Mesenchymal stem cell (in vitro differentiated cells and primary cell): Measurements from ENCODE around the gene MRPL49.

Experiments used
- DNase-seq: peaks from one replicate; pipeline ENCODE4 v3.0.0-alpha.2; 2013
- H2AFZ ChIP-seq: one replicate; pipeline ENCODE4 v1.6.1; 2013; ENCODE audit warnings: low read depth, mild to moderate bottlenecking, control low read depth, inconsistent platforms, low read length, moderate library complexity
- H2AK5ac ChIP-seq: 2 replicates; pipeline ENCODE4 v1.6.1; 2013; ENCODE audit warnings: low read length, moderate library complexity, mild to moderate bottlenecking, inconsistent platforms; ENCODE audit not compliant: severe bottlenecking
- H2BK120ac ChIP-seq: one replicate; pipeline ENCODE4 v1.6.1; 2013; ENCODE audit warnings: low read depth, mild to moderate bottlenecking, inconsistent platforms, low read length, moderate library complexity
- H2BK12ac ChIP-seq, 2 experiments: one replicate each; pipeline ENCODE4 v1.6.1; 2013; ENCODE audit warnings: inconsistent platforms in 2 of 2, low read length in 2 of 2, mild to moderate bottlenecking in 2 of 2, moderate library complexity in 2 of 2, control low read depth in 1 of 2
- H2BK15ac ChIP-seq: one replicate; pipeline ENCODE4 v1.6.1; 2013; ENCODE audit warnings: mild to moderate bottlenecking, low read depth, inconsistent platforms; ENCODE audit not compliant: poor library complexity, severe bottlenecking
- H2BK5ac ChIP-seq: 2 replicates; pipeline ENCODE4 v1.6.1; 2013; ENCODE audit warnings: low read depth, mild to moderate bottlenecking, low read length, control low read depth, inconsistent platforms; ENCODE audit not compliant: poor library complexity, severe bottlenecking
- H3K14ac ChIP-seq, 2 experiments: one replicate each; pipeline ENCODE4 v1.6.1; 2013; ENCODE audit warnings: inconsistent platforms in 2 of 2, low read length in 2 of 2, control low read depth in 1 of 2, mild to moderate bottlenecking in 1 of 2, moderate library complexity in 1 of 2
- H3K18ac ChIP-seq, 2 experiments: one replicate each; pipeline ENCODE4 v1.6.1; 2013; ENCODE audit warnings: inconsistent platforms in 2 of 2, low read length in 2 of 2, control low read depth in 1 of 2, low read depth in 1 of 2, mild to moderate bottlenecking in 1 of 2
- H3K23ac ChIP-seq, 2 experiments: one replicate each; pipeline ENCODE4 v1.6.1; 2013; ENCODE audit warnings: inconsistent platforms in 2 of 2, low read length in 2 of 2, mild to moderate bottlenecking in 2 of 2, moderate library complexity in 2 of 2, control low read depth in 1 of 2
- H3K27ac ChIP-seq: 2 replicates; pipeline ENCODE4 v1.5.1; 2013; ENCODE audit warnings: mild to moderate bottlenecking, moderate library complexity, low read length, control low read depth, inconsistent platforms; ENCODE audit not compliant: poor library complexity, severe bottlenecking
- H3K27me3 ChIP-seq, 2 experiments: 2 replicates each; pipeline versions ENCODE4 v1.6.1 to v1.7.0; 2013; ENCODE audit warnings: low read length in 2 of 2, mild to moderate bottlenecking in 2 of 2, moderate library complexity in 2 of 2, control low read depth in 1 of 2, inconsistent platforms in 1 of 2; ENCODE audit not compliant: control insufficient read depth in 1 of 2, insufficient read depth in 1 of 2
- H3K36me3 ChIP-seq, 2 experiments: 2 replicates each; pipeline versions ENCODE4 v1.6.1 to v1.7.0; 2013; ENCODE audit warnings: low read length in 2 of 2, control low read depth in 1 of 2, inconsistent platforms in 1 of 2, low read depth in 1 of 2, mild to moderate bottlenecking in 1 of 2; ENCODE audit not compliant: insufficient read depth in 2 of 2, control insufficient read depth in 1 of 2
- H3K4ac ChIP-seq, 2 experiments: one replicate each; pipeline ENCODE4 v1.6.1; 2013; ENCODE audit warnings: inconsistent platforms in 2 of 2, low read length in 2 of 2, mild to moderate bottlenecking in 2 of 2, moderate library complexity in 2 of 2, control low read depth in 1 of 2, low read depth in 1 of 2
- H3K4me1 ChIP-seq: 2 replicates; pipeline ENCODE4 v1.6.1; 2013; ENCODE audit warnings: low read depth, low read length, control low read depth; ENCODE audit not compliant: control insufficient read depth, insufficient read depth
- H3K4me2 ChIP-seq: 2 replicates; pipeline ENCODE4 v1.6.1; 2013; ENCODE audit warnings: low read length, mild to moderate bottlenecking, inconsistent platforms; ENCODE audit not compliant: poor library complexity, severe bottlenecking
- H3K4me3 ChIP-seq, 2 experiments: 2 replicates each; pipeline versions ENCODE4 v1.5.1 to v1.7.0; 2013; ENCODE audit warnings: low read length in 2 of 2, mild to moderate bottlenecking in 2 of 2, control low read depth in 1 of 2, low read depth in 1 of 2; ENCODE audit not compliant: insufficient read depth in 1 of 2
- H3K79me1 ChIP-seq: replicated peaks from 2 replicates; pipeline ENCODE4 v1.6.1; 2013; ENCODE audit warnings: mild to moderate bottlenecking, control low read depth, low read length, inconsistent platforms; ENCODE audit not compliant: poor library complexity, severe bottlenecking
- H3K9ac ChIP-seq: 2 replicates; pipeline ENCODE4 v1.7.0; 2013; ENCODE audit warnings: mild to moderate bottlenecking, low read length, moderate library complexity
- H3K9me3 ChIP-seq: 2 replicates; pipeline ENCODE4 v1.7.0; 2013; ENCODE audit warnings: mild to moderate bottlenecking, low read length; ENCODE audit not compliant: control insufficient read depth
- H4K8ac ChIP-seq: one replicate; pipeline ENCODE4 v1.6.1; 2013; ENCODE audit warnings: inconsistent platforms, mild to moderate bottlenecking, low read length, moderate library complexity
- H4K91ac ChIP-seq: one replicate; pipeline ENCODE4 v1.6.1; 2013; ENCODE audit warnings: mild to moderate bottlenecking, low read length, inconsistent platforms
- WGBS: methylation state at CpG from one replicate; pipeline ENCODE4 v1.1.7; 2013; ENCODE audit warnings: mixed read lengths; 5-methylcytosine and 5-hydroxymethylcytosine counted together

The MRPL49 gene

GRCh38 chr11:65095974-65096806 is 25.9 kb upstream of the MRPL49 start, which contains the start of gene VPS51:
Gene VPS51, plus strand, starts transcription at chr11:65096214. Its CDS starts 37 bp downstream, at chr11:65096251.
- no peak within 1 kb of the TSS for H2BK5ac ChIP-seq
- under 1% methylated on average over 49 of the region's 52 CpGs for WGBS

GRCh38 chr11:65096926-65097325 is 25.2 kb upstream of the MRPL49 start:
- H3K4me3 ChIP-seq: peak overlapping the region; percentile 35 to 86
- no peak overlapping the region for H2AFZ ChIP-seq
- no peak overlapping the region for H3K4ac ChIP-seq
- no peak overlapping the region for H3K27ac ChIP-seq
- no peak overlapping the region for H3K18ac ChIP-seq
- H2BK5ac ChIP-seq: no peak overlapping the region
- peak overlapping the region; percentile 90 for H3K9ac ChIP-seq
- peaks cover 10% of the 10 kb centered on the region for H3K4me1 ChIP-seq
- no peak overlapping the region for H4K91ac ChIP-seq
- H2AK5ac ChIP-seq: no peak overlapping the region
- H3K36me3 ChIP-seq: peaks cover 2 to 7% of the 10 kb centered on the region in 2 experiments
- no peak overlapping the region for H3K14ac ChIP-seq
- H2BK120ac ChIP-seq: no peak overlapping the region
- no peak overlapping the region for H4K8ac ChIP-seq
- DNase-seq: no peak
- WGBS: 73% methylated on average over 7 of the region's 8 CpGs
- no peak overlapping the region for H2BK15ac ChIP-seq
- H3K9me3 ChIP-seq: no peaks in the 10 kb centered on the region
- H3K27me3 ChIP-seq: no peaks in the 10 kb centered on the region
- H2BK12ac ChIP-seq: no peak overlapping the region
- H3K23ac ChIP-seq: no peak overlapping the region
- peak overlapping the region; percentile 23 for H3K4me2 ChIP-seq
- peaks cover 15% of the 10 kb centered on the region for H3K79me1 ChIP-seq

More at GRCh38 chr11:65095974-65096806, 25.9 kb upstream of the MRPL49 start, which contains the start of gene VPS51:
- Histone ChIP-seq H3K23ac (peak within 1 kb of the TSS in 1 of 2 experiments; percentile 46), H3K79me1 (peaks cover 13% of the 10 kb centered on the region), H3K14ac (peak within 1 kb of the TSS in 1 of 2 experiments; percentile 81), H3K36me3 (peaks cover 2 to 7% of the 10 kb centered on the region in 2 experiments), H3K4me2 (peak within 1 kb of the TSS; percentile 46), H2BK15ac (peak within 1 kb of the TSS; percentile 30), H2AK5ac (no peak within 1 kb of the TSS), H3K4me3 (peak within 1 kb of the TSS; percentile 71 to 86), H3K9me3 (no peaks in the 10 kb centered on the region), H3K9ac (peak within 1 kb of the TSS; percentile 90), H3K18ac (peak within 1 kb of the TSS; percentile 48 to 90), H3K4ac (peak within 1 kb of the TSS; percentile 73 to 91), H3K4me1 (peaks cover 8% of the 10 kb centered on the region), H4K8ac (peak within 1 kb of the TSS; percentile 100), H2BK12ac (peak within 1 kb of the TSS in 1 of 2 experiments; percentile 49), H4K91ac (peak within 1 kb of the TSS; percentile 95), H2BK120ac (peak within 1 kb of the TSS; percentile 62), H3K27ac (peak within 1 kb of the TSS; percentile 48), H2AFZ (peak within 1 kb of the TSS; percentile 87), H3K27me3 (no peaks in the 10 kb centered on the region)
- DNase-seq: peak; percentile 91

- Histone ChIP-seq H2BK5ac (no peak overlapping the region), H2BK120ac (no peak overlapping the region), H3K14ac (no peak overlapping the region), H3K27ac (no peak overlapping the region), H3K9ac (no peak overlapping the region), H4K8ac (no peak overlapping the region), H3K4me3 (no peak overlapping the region), H3K4ac (no peak overlapping the region), H2AFZ (no peak overlapping the region), H3K4me2 (no peak overlapping the region), H3K18ac (no peak overlapping the region), H3K27me3 (no peaks in the 10 kb centered on the region), H2BK12ac (no peak overlapping the region), H2AK5ac (no peak overlapping the region), H3K4me1 (peaks cover 8% of the 10 kb centered on the region), H4K91ac (no peak overlapping the region), H3K79me1 (peaks cover 30% of the 10 kb centered on the region), H3K36me3 (peaks cover 8 to 17% of the 10 kb centered on the region in 2 experiments), H2BK15ac (no peak overlapping the region), H3K9me3 (no peaks in the 10 kb centered on the region), H3K23ac (no peak overlapping the region)
- DNase-seq: no peak
- 98% methylated on average over 4 of the region's 6 CpGs for WGBS
These were observed 21.3 kb upstream of the MRPL49 start for GRCh38 chr11:65100674-65101350.
